ENCODE data around the gene RRBP1. TPM values are rescaled to one million over a fixed set of nuclear protein-coding genes. Genes with fewer than 3 reads are reported as not detected.
A peak's percentile ranks its signal among the peaks of the same experiment; 100 is the strongest.

Gene RRBP1
- total RNA-seq, 1 donor from 2014 or later: 86.8 TPM

DNA sequence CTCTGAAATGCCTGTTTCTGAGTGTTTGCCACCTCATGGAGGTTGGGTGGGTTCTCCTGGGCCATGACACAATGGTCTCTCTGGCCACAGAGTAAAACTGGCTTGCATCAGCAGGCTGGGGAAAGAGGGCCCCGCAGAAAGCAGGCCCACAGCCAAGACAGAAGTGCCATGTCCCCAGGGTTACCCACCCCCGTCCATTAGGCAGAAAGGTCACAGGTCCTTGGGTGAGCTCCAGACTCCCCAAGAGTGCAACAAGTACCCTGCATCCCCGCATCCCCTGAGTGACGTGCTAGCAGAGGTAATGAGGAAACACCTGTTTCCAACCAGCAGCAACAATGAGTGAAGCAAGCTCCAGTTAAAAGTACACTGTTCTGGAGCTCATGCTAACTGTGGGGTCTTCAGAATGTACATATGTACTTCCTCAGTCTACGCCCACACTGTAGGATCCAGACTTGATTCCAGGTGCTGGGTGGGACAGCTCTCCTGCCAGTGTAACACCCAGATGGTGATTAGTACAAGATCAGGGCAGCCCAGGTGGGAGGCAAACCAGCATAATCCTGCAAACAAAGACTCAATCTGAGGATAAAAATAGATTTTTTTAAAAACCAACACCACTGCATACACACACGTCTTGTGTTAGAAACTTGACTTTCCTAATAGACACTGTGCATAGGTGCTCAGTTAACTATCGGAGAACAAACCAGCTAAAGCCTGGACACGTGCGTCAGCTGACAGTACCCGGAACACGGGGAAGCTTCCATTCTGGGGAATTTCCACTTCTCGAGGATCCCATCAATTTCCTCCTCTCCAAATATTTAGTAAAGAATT is 31.5 kb downstream of the RRBP1 start:
- DNase-seq (ENCODE audit: low read depth): no peak

DNA sequence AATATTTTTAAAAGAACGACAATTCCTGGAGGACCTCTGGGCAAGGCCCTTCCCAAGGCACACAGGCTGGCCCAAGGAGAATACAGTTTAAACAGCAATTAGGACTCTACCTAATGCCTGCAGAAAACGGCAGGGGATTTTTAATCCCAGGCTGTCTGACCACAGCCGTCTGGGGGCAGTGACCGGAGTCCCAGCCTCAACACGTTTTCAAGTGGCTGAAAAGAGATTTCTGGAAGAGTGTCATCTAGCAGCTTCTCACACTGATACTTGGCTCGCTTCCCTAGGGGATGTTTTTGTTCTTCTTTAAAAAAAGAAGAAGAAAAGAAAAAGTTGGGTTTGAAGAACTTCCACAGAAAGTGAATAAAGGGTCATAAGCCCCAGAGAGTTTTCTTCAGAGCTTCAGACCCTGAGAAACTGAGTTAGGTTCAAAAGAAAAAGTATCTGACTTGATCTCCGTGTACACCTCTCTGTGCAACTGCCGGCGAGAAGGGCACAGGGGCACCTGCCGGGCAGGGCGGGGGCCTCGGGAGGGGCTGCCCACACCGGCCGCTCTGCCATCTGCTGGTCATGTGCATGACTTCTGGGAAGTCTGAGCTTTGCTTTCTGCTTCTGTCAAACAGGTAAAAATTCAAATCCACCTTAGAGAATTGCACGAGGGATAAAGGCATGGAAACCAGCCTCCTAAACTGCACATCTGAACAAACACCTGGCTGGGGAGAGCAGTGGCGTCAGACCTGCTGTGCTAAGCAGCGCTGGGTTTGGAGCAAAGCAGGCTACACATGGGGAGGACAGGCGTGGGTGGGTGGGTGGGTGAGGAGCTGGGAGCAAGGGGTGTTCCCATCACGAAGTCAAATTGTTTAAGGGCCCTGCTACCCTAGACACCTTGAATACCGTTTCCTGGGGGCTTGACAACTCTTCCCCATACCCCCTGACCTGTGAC is 33.0 kb downstream of the RRBP1 start:
- no peak for DNase-seq (ENCODE audit: low read depth)

- DNase-seq (ENCODE audit: low read depth): peak; percentile 44
Measured at GRCh38 chr20:17648315-17648646, 33.8 kb downstream of the RRBP1 start.

GRCh38 chr20:17647391-17648314 is 34.4 kb downstream of the RRBP1 start:
- DNase-seq (ENCODE audit: low read depth): no peak

- DNase-seq (ENCODE audit: low read depth): peak; percentile 60
Measured at GRCh38 chr20:17646961-17647301, 35.1 kb downstream of the RRBP1 start.

- no peak for DNase-seq (ENCODE audit: low read depth)
Measured at GRCh38 chr20:17646209-17646960, 35.7 kb downstream of the RRBP1 start.

GRCh38 chr20:17645546-17646208 is 36.4 kb downstream of the RRBP1 start:
- no peak for DNase-seq (ENCODE audit: low read depth)

DNA sequence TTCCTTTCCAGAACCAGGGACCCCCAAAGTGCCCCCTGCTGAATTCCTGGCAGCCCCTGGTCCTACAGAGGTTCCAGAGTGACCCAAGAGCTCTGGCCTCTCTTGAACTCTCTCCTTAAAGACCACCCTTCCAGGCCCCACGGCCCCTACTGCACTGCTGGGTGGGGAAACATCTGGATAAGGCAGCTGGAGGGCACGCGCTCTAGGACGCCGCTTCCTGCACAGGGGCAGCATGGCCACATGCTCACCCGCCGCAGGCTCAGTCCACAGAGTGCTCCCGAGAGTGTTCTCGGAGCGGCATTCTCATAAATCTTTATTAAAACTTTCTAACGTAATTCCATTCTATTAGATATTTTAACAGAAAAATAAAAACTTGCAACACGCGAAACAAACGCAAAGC is 37.0 kb downstream of the RRBP1 start:
- no peak for DNase-seq (ENCODE audit: low read depth)

GRCh38 chr20:17644451-17644850 is 37.6 kb downstream of the RRBP1 start:
- no peak for DNase-seq (ENCODE audit: low read depth)

DNA sequence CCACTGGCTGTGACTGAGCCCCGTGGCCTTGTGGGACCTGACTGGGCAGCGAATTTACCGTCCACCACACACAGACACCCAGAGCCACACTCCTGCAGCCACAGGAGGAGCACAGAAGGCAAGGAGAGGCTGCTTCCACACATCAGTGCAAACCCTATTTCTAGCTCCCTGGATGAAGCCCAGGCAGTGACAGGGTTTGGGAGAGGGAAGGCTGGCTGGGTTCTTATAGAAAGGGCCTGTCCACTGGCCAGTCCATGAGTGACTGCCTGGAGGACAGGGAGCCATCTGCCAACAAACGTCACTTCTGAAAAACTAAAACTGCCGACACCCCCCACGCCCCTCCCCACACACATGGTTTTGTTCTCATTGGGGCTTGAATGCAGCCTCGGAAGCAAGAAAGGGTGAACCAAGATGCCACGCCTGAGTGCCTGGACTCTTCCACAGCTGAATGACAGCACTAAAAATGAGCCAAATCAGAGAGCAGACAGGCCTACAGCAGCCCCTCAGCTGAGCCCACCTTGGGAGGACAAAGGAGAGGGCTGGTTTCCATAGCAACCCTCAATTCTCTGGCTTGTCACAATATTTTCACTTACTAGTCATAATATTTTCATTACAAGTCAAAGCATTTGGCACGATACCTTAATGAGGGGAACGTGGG is 38.4 kb downstream of the RRBP1 start:
- peak; percentile 47 for DNase-seq (ENCODE audit: low read depth)

DNA sequence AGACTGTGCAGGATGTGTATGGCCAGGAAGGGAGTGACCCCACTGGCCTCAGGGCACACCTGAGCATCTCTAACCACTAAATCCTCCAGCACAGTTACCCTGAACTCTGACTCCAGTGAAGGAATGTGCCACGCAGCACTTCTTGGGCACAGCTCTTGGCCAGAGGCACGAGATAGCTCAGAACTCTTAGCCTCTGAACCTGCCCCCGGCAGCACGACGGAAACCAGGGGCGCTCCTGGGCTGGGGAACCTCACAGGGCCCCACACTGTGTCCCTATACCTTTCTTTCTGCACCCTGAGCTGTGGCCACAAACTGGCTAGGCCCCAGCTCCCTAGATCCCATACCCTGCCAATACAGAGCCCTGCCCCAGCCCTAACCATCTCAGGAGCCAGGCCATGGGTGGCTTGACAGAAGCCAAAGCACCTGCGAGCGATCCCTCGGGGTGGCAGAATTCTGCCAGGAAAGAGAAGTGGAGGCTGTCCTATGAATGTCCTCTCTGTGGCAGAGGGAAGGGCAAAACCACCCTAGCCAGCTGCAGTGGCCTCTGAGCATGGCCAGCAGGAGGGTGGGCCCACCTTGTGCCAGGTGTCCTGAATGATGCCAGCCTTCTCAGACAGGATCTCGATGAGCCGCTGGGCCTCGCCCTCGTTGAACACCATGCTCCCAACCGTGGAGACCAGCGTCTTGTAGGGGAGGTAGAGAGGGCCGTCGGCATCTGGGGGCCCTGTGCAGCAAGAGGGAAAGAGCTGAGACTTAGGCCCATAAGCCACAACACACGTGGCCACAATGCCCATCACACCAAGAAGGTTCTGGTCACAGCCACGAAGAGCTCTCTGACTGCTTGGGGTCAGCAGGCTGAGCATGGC is 39.4 kb downstream of the RRBP1 start:
- DNase-seq (ENCODE audit: low read depth): no peak

DNA sequence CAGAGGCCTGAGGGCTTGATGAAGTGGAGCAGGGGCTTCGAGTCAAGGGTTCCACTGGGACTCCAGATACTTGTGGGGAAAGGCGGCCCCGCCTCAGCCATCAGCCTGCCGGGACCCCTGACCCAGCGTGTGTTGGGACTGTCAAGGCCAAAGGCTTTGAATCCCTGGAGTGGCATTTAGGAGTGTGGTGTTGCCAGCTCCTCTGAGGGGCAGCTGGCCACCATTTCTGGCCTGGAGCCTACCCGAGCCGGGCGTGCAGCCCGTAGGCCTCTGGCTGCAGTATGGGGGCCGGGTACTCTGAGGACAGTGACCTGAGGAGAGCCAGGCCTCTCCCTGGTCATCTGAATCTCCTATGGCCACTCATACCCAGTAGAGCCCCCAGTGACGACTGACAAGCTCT is 40.0 kb downstream of the RRBP1 start:
- no peak for DNase-seq (ENCODE audit: low read depth)

- no peak for DNase-seq (ENCODE audit: low read depth)
Measured at GRCh38 chr20:17641520-17641964, 40.5 kb downstream of the RRBP1 start.

- no peak for DNase-seq (ENCODE audit: low read depth)
Measured at GRCh38 chr20:17640875-17641378, 41.1 kb downstream of the RRBP1 start.

- no peak for DNase-seq (ENCODE audit: low read depth)
Measured at GRCh38 chr20:17640146-17640874, 41.7 kb downstream of the RRBP1 start.

DNA sequence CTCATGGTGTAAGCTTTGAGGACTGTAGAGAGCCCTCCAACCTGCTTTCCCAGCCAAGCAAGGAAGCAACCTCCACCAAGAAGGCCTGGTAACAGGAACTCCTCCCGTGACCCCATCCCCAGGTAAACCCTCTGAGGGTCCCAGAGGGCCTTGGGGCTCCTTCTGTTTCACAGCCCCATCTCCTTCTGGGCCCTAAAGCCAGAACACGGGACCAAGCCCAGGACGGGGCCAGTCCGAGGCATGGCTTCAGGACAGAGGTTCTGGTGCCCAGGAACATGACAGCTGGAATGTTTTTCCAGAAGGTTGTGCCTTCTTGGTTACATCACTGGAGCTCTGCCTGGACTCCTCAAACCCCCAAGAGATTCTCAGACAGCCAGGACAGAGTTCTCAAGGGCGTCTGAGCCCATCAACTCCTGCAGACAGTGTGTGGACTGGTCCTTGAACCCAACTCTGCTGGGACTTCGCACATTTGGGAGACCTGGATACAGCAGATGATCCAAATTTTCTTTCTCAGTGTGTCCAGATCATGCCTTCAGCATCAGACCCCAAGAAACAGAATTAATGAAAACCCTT is 43.1 kb downstream of the RRBP1 start:
- no peak for DNase-seq (ENCODE audit: low read depth)

DNA sequence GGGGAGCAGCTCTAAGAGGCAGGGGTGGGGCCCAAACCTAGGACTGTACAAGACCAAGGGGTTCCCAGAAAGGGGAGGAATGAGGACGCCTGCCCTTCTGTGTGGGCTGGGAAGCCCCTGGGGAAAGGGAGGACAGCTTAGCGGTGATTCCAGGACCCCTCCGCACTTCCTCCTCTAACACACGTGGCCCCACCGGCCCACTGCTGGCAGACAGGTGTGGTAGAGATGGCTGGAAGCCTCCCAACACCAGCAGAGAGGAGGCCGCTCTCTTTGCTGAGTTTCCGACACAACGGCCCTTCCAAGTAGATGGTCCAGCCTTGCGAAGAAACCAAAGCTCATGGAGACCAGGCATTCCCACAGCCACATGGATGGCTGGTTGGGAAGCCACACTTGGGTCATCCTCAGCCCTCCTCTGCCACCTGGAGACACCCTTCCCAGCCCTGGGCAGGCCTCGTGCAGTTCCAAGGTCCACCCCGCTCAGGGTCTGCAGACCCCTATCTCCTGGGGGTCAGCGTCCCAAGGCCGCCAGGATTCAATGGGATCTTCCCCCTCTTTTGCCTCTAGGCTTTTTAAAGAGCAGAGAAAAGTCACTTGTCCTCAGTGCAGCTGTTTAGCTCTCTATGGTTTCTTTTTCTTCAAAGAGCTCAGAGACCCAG is 43.9 kb downstream of the RRBP1 start:
- DNase-seq (ENCODE audit: low read depth): no peak
